Prostate gland (tissue), 2 donors: ENCODE results near the gene TNRC18. TPM values are rescaled to one million over a fixed set of nuclear protein-coding genes. Genes with fewer than 3 reads are reported as not detected.

Experiments used
- DNase-seq: peaks from one replicate; pipeline ENCODE4 v3.0.0-alpha.2; 2019; ENCODE audit warnings: low spot score
- H3K27ac ChIP-seq, 2 donors: fragments of 200-600 bp; sonication (generic); 2 replicates each; pipeline ENCODE4 v1.5.1; 2017 to 2019
- H3K27me3 ChIP-seq: fragments of 200-600 bp; sonication (generic); replicated peaks from 2 replicates; pipeline ENCODE4 v1.5.1; 2019; ENCODE audit not compliant: insufficient read depth
- H3K36me3 ChIP-seq, 2 donors: fragments of 200-600 bp; sonication (generic); 1 replicate in 1 of 2; 2 replicates in 1 of 2; pipeline versions ENCODE4 v1.5.1 to v1.8.1; 2017 to 2019
- H3K4me1 ChIP-seq: fragments of 200-600 bp; sonication (generic); replicated peaks from 2 replicates; pipeline ENCODE4 v1.5.1; 2019
- H3K4me3 ChIP-seq, 2 donors: fragments of 200-600 bp; sonication (generic); 2 replicates each; pipeline ENCODE4 v1.5.1; 2017 to 2019
- H3K9me3 ChIP-seq: fragments of 200-600 bp; sonication (generic); 2 replicates; pipeline ENCODE4 v1.5.1; 2017
- POLR2A ChIP-seq: fragments of 450-650 bp; IDR thresholded peaks from one replicate; pipeline ENCODE4 v1.6.1; 2016; ENCODE audit warnings: antibody characterized with exemption, mild to moderate bottlenecking
- POLR2AphosphoS5 ChIP-seq: sonication (generic); formaldehyde crosslinking; IDR thresholded peaks from one replicate; pipeline ENCODE4 v1.6.1; 2017; ENCODE audit warnings: antibody characterized with exemption
- WGBS: methylation state at CpG from one replicate; pipeline ENCODE4 v1.1.5; 2018; 5-methylcytosine and 5-hydroxymethylcytosine counted together
- intact Hi-C: fragments of 100-400 bp; cut with DNase I; formaldehyde crosslinking; loops from one replicate; pipeline ENCODE4 v1.14.2; 2022
- total RNA-seq, 2 donors: library from RNA; depleted of rRNA; stranded (reverse); fragments of >200 nt; gene quantifications; one replicate each; pipeline ENCODE4 v1.1.0, GENCODE V29; 2016
- TF ChIP-seq, protein P1 (sequence below), 4 experiments: fragments of 200-600 bp in 2 of 4; fragments of 450-650 bp in 2 of 4; sonication (generic) in 2 of 4; IDR thresholded peaks; 1 replicate in 3 of 4; 2 replicates in 1 of 4; pipeline ENCODE4 v1.5.1; 2016 to 2019; ENCODE audit warnings: antibody characterized with exemption in 4 of 4, mild to moderate bottlenecking in 2 of 4, moderate library complexity in 2 of 4

The TNRC18 gene
- total RNA-seq, 2 donors from 2014 or later: 138 to 290 TPM

DNA sequence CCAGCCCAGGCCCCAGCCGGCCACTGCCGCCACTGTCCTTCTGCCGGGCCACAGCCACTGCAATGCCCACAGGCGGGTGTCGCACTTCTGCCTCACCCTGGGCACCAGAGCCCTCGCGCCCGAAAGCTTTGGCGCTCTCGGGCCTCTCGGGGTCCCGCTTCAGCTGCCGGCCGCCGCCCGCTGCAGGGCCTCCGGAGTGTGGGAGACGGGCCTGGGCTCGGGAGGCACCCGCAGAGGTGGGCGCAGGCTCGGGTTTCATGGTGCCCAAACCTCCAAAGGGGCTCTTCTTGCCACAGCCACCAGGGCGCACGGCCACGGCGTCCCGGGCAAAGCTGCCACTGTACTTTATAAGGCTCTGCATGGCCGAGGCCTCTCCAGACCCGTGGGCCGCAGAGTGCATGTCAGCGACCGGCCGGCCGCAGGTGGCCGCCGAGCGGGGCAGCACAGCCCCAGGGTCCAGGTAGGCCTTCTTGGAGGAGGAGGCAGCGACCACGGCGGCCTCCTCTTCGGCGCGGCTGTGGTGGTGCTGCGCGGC is 35.9 kb downstream of the TNRC18 start:
- H3K4me1 ChIP-seq: peaks cover 9% of the 10 kb centered on the region
- no peaks in the 10 kb centered on the region for H3K9me3 ChIP-seq
- no peaks in the 10 kb centered on the region for H3K27me3 ChIP-seq
- H3K36me3 ChIP-seq: peaks cover 8 to 13% of the 10 kb centered on the region in 2 donors
- DNase-seq: no peak
- no peak overlapping the region for H3K4me3 ChIP-seq
- WGBS: 96% methylated on average over 38 of the region's 45 CpGs
- intact Hi-C loops: no loop called here
- no peak overlapping the region for H3K27ac ChIP-seq
- TF ChIP-seq POLR2AphosphoS5: no peak
- TF ChIP-seq, protein P1, sequence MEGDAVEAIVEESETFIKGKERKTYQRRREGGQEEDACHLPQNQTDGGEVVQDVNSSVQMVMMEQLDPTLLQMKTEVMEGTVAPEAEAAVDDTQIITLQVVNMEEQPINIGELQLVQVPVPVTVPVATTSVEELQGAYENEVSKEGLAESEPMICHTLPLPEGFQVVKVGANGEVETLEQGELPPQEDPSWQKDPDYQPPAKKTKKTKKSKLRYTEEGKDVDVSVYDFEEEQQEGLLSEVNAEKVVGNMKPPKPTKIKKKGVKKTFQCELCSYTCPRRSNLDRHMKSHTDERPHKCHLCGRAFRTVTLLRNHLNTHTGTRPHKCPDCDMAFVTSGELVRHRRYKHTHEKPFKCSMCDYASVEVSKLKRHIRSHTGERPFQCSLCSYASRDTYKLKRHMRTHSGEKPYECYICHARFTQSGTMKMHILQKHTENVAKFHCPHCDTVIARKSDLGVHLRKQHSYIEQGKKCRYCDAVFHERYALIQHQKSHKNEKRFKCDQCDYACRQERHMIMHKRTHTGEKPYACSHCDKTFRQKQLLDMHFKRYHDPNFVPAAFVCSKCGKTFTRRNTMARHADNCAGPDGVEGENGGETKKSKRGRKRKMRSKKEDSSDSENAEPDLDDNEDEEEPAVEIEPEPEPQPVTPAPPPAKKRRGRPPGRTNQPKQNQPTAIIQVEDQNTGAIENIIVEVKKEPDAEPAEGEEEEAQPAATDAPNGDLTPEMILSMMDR (IDR thresholded peaks at IDR 0.05): no peak
- TF ChIP-seq POLR2A: no peak

DNA sequence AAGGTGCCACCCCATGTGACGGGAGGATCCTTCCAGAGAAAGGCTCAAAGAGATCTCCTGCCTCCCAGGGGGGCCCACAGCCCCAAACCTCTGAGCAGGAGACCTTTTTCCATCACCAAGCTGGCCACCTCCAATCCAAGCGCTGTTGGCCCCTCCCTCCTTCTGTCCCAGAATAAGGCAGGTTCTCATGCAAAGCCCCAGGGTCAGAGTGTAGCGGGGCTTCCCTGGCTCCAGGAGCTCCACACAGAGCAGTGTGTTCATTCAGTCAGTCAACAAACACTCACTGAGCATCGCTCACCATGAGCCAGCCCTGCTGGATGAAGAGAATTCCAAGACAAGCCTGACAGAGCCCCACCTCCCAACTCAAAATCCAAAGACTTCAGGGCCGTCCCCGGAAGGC is 39.0 kb downstream of the TNRC18 start:
- intact Hi-C loops: no loop called here
- DNase-seq: no peak
- Histone ChIP-seq H3K36me3 (peaks cover 6 to 13% of the 10 kb centered on the region in 2 donors), H3K27me3 (no peaks in the 10 kb centered on the region), H3K9me3 (no peaks in the 10 kb centered on the region), H3K4me3 (no peak overlapping the region), H3K27ac (no peak overlapping the region), H3K4me1 (peaks cover 24% of the 10 kb centered on the region)
- WGBS: 51% methylated on average over 6 of the region's 6 CpGs
- no peak for TF ChIP-seq POLR2AphosphoS5
- TF ChIP-seq POLR2A: no peak
- TF ChIP-seq, protein P1 (IDR thresholded peaks at IDR 0.05): no peak

GRCh38 chr7:5383314-5384098 is 40.1 kb downstream of the TNRC18 start:
- no peak for DNase-seq
- intact Hi-C loops: no loop called here
- no peak for TF ChIP-seq POLR2AphosphoS5
- H3K4me3 ChIP-seq: no peak overlapping the region
- H3K4me1 ChIP-seq: peaks cover 24% of the 10 kb centered on the region
- peaks cover 6% of the 10 kb centered on the region in 2 donors for H3K36me3 ChIP-seq
- no peaks in the 10 kb centered on the region for H3K9me3 ChIP-seq
- WGBS: 66% methylated on average over 14 of the region's 16 CpGs
- no peak overlapping the region for H3K27ac ChIP-seq
- no peaks in the 10 kb centered on the region for H3K27me3 ChIP-seq

DNA sequence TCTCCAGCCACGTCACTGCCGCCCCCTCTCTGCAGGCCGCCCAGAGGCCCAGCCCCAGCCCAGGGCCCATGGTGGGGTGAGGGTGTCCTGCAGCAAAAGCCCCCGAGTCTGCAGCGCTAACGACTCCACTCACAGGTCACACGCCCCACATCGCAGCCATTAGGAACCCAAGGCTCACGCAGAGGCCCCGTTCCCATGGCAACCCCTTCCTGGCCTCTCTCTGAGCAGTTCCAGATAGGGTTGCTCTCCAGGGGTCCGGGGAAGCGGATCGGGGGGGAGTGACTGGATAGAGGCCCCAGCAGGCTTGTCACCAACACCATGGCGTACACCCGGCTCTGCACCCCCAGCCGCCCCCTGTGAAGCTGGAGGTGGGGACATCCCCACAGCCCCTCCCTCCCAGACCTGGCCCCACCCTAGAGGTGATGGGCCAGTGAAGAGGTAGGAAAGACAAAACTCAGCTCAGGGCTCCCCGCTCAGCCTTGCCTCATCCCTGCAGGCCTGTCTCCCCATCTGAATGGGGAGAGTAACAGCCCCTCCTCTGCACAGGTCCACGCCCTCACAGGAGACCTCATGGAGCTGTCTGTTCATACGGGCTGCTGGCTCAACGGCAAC is 41.2 kb downstream of the TNRC18 start:
- H3K9me3 ChIP-seq: no peaks in the 10 kb centered on the region
- no peak overlapping the region for H3K4me3 ChIP-seq
- intact Hi-C loops: no loop called here
- DNase-seq: no peak
- H3K27ac ChIP-seq: no peak overlapping the region
- H3K4me1 ChIP-seq: peaks cover 24% of the 10 kb centered on the region
- peaks cover 0 to 2% of the 10 kb centered on the region in 2 donors for H3K36me3 ChIP-seq
- 51% methylated on average over 13 of the region's 20 CpGs for WGBS
- TF ChIP-seq, protein P1 (IDR thresholded peaks at IDR 0.05): no peak
- TF ChIP-seq POLR2AphosphoS5 (no peak), POLR2A (no peak)
- H3K27me3 ChIP-seq: no peaks in the 10 kb centered on the region

- Histone ChIP-seq H3K27me3 (no peaks in the 10 kb centered on the region), H3K27ac (no peak overlapping the region), H3K9me3 (no peaks in the 10 kb centered on the region), H3K4me1 (peaks cover 24% of the 10 kb centered on the region), H3K4me3 (no peak overlapping the region), H3K36me3 (peaks cover 0 to 11% of the 10 kb centered on the region in 2 donors)
- intact Hi-C loops: no loop called here
- 73% methylated on average over 11 of the region's 11 CpGs for WGBS
- DNase-seq: no peak
- TF ChIP-seq POLR2AphosphoS5: no peak
- TF ChIP-seq, protein P1 (IDR thresholded peaks at IDR 0.05): no peak
- TF ChIP-seq POLR2A: no peak
Observed at GRCh38 chr7:5381071-5381772, 42.4 kb downstream of the TNRC18 start.
